ENCODE results near the gene TSC1.

The TSC1 gene

DNA sequence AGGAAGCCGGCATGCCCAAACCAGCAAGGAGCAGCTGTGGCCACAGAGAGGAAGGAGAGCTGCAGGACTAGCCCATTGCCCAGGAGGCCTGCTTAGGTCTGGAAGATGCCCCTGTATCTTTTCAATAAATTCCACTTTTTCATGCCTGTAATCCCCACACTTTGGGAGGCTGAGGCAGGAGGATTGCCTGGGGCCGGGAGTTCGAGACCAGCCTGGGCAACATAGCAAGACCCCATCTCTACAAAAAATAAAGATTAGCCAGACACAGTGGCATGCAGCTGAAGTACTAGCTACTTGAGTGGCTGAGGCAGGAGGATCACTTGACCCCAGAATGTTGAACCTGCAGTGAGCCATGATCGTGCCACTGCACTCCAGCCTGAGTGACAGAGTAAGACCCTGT is 5.3 kb upstream of the TSC1 start:
- peaks cover 11% of the 10 kb centered on the region for H3K4me1 ChIP-seq (ENCODE audit: insufficient read depth, poor library complexity, severe bottlenecking)
- no peaks in the 10 kb centered on the region for H3K36me3 ChIP-seq (ENCODE audit: low read depth)
- H3K27me3 ChIP-seq (ENCODE audit: insufficient read depth, poor library complexity, severe bottlenecking) = no peaks in the 10 kb centered on the region
- TF ChIP-seq, protein P1, sequence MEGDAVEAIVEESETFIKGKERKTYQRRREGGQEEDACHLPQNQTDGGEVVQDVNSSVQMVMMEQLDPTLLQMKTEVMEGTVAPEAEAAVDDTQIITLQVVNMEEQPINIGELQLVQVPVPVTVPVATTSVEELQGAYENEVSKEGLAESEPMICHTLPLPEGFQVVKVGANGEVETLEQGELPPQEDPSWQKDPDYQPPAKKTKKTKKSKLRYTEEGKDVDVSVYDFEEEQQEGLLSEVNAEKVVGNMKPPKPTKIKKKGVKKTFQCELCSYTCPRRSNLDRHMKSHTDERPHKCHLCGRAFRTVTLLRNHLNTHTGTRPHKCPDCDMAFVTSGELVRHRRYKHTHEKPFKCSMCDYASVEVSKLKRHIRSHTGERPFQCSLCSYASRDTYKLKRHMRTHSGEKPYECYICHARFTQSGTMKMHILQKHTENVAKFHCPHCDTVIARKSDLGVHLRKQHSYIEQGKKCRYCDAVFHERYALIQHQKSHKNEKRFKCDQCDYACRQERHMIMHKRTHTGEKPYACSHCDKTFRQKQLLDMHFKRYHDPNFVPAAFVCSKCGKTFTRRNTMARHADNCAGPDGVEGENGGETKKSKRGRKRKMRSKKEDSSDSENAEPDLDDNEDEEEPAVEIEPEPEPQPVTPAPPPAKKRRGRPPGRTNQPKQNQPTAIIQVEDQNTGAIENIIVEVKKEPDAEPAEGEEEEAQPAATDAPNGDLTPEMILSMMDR (IDR thresholded peaks at IDR 0.05; ENCODE audit: poor library complexity, severe bottlenecking) = no peak
- no peak overlapping the region for H3K4me3 ChIP-seq (ENCODE audit: severe bottlenecking)
- DNase-seq (ENCODE audit: low spot score) (no peak), ATAC-seq (ENCODE audit: low read depth) (no peak)
- no peaks in the 10 kb centered on the region for H3K9me3 ChIP-seq (ENCODE audit: severe bottlenecking)
- H3K27ac ChIP-seq (ENCODE audit: poor library complexity, severe bottlenecking) = no peak overlapping the region

DNA sequence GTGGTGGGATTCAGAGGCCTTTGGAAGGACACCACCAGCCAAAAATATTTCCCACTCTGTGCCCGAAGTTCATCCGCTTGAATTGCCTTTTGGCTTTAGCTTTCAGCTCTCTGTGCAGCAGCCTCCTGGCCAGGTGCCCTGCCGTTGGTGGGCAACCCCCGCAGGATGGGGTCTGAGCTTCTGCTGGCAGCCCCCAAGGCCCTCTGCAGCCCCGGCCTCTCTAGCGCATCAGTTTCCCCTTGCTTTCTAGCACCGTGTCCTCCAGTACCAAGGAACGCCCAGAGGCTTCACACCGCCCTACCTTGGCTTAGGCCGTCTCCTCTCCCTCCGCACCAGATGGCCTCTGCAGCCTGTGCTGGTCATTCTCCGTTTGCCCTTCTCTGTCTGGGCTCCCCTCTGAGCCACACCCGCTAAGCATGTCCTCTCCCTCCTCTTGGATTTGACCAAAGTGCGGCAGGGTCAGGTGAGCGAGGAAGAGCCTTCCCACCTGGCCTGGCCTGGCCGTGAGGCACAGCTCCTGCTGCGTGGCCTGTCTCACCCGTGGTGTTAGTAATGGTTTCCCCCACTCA is 4.2 kb upstream of the TSC1 start:
- ATAC-seq (ENCODE audit: low read depth) (no peak), DNase-seq (ENCODE audit: low spot score) (no peak)
- TF ChIP-seq, protein P1 (IDR thresholded peaks at IDR 0.05; ENCODE audit: poor library complexity, severe bottlenecking) = no peak

DNA sequence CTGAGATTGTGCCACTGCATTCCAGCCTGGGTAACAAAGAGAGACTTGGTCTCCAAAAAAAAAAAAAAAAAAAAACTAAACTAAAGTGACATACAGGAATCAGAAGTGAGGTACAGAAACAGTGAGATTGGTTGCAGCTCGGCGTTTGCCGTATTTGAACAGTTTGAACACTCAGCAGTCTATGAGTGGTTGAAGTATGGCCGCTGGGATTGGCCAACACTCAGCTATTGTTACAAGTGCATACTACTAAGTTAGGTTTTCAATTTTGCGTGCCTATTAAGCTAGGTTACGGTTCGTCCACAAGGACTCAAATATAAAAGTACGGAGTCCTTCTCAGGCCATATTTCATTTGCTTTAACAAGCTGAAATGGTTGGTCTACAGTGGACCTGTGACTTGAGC is 3.3 kb upstream of the TSC1 start:
- H3K27ac ChIP-seq (ENCODE audit: poor library complexity, severe bottlenecking) = no peak overlapping the region
- no peaks in the 10 kb centered on the region for H3K9me3 ChIP-seq (ENCODE audit: severe bottlenecking)
- H3K36me3 ChIP-seq (ENCODE audit: low read depth) = no peaks in the 10 kb centered on the region
- H3K4me1 ChIP-seq (ENCODE audit: insufficient read depth, poor library complexity, severe bottlenecking) = peaks cover 17% of the 10 kb centered on the region
- ATAC-seq (ENCODE audit: low read depth) (no peak), DNase-seq (ENCODE audit: low spot score) (no peak)
- H3K4me3 ChIP-seq (ENCODE audit: severe bottlenecking) = no peak overlapping the region
- TF ChIP-seq, protein P1 (IDR thresholded peaks at IDR 0.05; ENCODE audit: poor library complexity, severe bottlenecking) = no peak
- no peaks in the 10 kb centered on the region for H3K27me3 ChIP-seq (ENCODE audit: insufficient read depth, poor library complexity, severe bottlenecking)

More for the DNA sequence above, 4.2 kb upstream of the TSC1 start:
- H3K27ac ChIP-seq (ENCODE audit: poor library complexity, severe bottlenecking) = no peak overlapping the region
- no peaks in the 10 kb centered on the region for H3K27me3 ChIP-seq (ENCODE audit: insufficient read depth, poor library complexity, severe bottlenecking)
- H3K36me3 ChIP-seq (ENCODE audit: low read depth) = no peaks in the 10 kb centered on the region
- no peak overlapping the region for H3K4me3 ChIP-seq (ENCODE audit: severe bottlenecking)
- H3K9me3 ChIP-seq (ENCODE audit: severe bottlenecking) = no peaks in the 10 kb centered on the region
- H3K4me1 ChIP-seq (ENCODE audit: insufficient read depth, poor library complexity, severe bottlenecking) = peaks cover 11% of the 10 kb centered on the region

DNA sequence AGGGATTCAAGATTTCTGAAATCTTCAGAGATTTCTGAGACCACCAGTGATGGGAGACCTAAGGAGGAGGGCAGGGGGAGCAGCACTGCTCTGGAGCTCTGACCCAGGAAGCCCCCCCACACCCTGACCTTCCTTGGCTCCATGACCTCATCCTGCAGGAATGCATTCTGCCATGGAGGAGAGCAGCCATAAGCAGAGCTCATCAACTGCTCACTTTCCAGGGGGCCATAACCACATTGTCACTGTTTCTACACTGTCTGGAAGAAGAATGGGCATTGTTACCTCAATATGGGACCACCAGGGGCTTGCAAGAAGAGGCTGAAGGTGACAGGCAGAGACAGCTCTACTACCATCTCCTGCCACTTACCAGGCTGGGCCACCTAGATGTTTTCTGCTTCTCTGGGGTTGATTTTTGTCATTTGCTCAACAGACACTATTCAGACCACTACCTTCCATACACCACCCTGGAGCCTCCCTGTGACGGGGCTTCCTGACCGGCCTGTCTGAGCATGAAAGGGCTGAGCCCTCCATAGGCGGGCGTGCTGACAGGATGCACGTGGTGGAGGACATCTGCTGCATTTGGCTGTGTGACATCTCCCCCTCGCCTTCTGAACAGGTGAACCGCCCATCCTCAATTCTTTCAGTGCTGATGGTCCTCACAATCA is 2.3 kb upstream of the TSC1 start:
- DNase-seq (ENCODE audit: low spot score) = no peak

More for the DNA sequence above, 2.3 kb upstream of the TSC1 start:
- Histone ChIP-seq H3K9me3 (ENCODE audit: severe bottlenecking) (no peaks in the 10 kb centered on the region), H3K4me1 (ENCODE audit: insufficient read depth, poor library complexity, severe bottlenecking) (peaks cover 21% of the 10 kb centered on the region), H3K27ac (ENCODE audit: poor library complexity, severe bottlenecking) (no peak overlapping the region), H3K36me3 (ENCODE audit: low read depth) (no peaks in the 10 kb centered on the region), H3K27me3 (ENCODE audit: insufficient read depth, poor library complexity, severe bottlenecking) (no peaks in the 10 kb centered on the region), H3K4me3 (ENCODE audit: severe bottlenecking) (no peak overlapping the region)
- ATAC-seq (ENCODE audit: low read depth) = peak; percentile 31; the same call in 1 of the 3 replicates
- TF ChIP-seq, protein P1 (IDR thresholded peaks at IDR 0.05; ENCODE audit: poor library complexity, severe bottlenecking) = no peak
